ENCODE data around the gene CCNH. TPM values are rescaled to one million over a fixed set of nuclear protein-coding genes. Genes with fewer than 3 reads are reported as not detected.

The CCNH gene
- total RNA-seq, 1 donor from 2014 or later, result 55.9 TPM

- DNase-seq (ENCODE audit: extremely low read depth, low read depth, low spot score), result no peak
Measured at GRCh38 chr5:87361536-87362213, 51.1 kb downstream of the CCNH start.

- DNase-seq (ENCODE audit: extremely low read depth, low read depth, low spot score), result no peak
Measured at GRCh38 chr5:87361031-87361445, 51.7 kb downstream of the CCNH start.

GRCh38 chr5:87360132-87360531 lies 52.6 kb downstream of the CCNH start:
- no peak for DNase-seq (ENCODE audit: extremely low read depth, low read depth, low spot score)

GRCh38 chr5:87359106-87359505 lies 53.6 kb downstream of the CCNH start:
- DNase-seq (ENCODE audit: extremely low read depth, low read depth, low spot score), result no peak

GRCh38 chr5:87354496-87354895 lies 58.2 kb downstream of the CCNH start:
- no peak for DNase-seq (ENCODE audit: extremely low read depth, low read depth, low spot score)

- no peak for DNase-seq (ENCODE audit: extremely low read depth, low read depth, low spot score)
Measured at GRCh38 chr5:87347841-87348240, 64.9 kb downstream of the CCNH start.

- DNase-seq (ENCODE audit: extremely low read depth, low read depth, low spot score), result no peak
Measured at GRCh38 chr5:87347272-87347671, 65.5 kb downstream of the CCNH start.

Other genes with a start within 250 kb of the CCNH start
- 34.9 and 38.3 TPM in 2 replicates for gene RASA1, start 145.0 kb downstream of the CCNH start, total RNA-seq